ENCODE results near the gene ZCCHC14. TPM values are rescaled to one million over a fixed set of nuclear protein-coding genes. Genes with fewer than 3 reads are reported as not detected.

Gene ZCCHC14
- total and polyA plus RNA-seq, 2 of the 13 experiments (the other 11 are each of a cell fraction or from before 2014, with no cell fraction given): 12.4 to 12.5 TPM

GRCh38 chr16:87492721-87493607 lies at the start of gene ZCCHC14 (continued):
- TF ChIP-seq, protein P1, sequence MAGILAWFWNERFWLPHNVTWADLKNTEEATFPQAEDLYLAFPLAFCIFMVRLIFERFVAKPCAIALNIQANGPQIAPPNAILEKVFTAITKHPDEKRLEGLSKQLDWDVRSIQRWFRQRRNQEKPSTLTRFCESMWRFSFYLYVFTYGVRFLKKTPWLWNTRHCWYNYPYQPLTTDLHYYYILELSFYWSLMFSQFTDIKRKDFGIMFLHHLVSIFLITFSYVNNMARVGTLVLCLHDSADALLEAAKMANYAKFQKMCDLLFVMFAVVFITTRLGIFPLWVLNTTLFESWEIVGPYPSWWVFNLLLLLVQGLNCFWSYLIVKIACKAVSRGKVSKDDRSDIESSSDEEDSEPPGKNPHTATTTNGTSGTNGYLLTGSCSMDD (CRISPR knock-in tag; IDR thresholded peaks at IDR 0.05): no peak
- TF ChIP-seq, protein P2, sequence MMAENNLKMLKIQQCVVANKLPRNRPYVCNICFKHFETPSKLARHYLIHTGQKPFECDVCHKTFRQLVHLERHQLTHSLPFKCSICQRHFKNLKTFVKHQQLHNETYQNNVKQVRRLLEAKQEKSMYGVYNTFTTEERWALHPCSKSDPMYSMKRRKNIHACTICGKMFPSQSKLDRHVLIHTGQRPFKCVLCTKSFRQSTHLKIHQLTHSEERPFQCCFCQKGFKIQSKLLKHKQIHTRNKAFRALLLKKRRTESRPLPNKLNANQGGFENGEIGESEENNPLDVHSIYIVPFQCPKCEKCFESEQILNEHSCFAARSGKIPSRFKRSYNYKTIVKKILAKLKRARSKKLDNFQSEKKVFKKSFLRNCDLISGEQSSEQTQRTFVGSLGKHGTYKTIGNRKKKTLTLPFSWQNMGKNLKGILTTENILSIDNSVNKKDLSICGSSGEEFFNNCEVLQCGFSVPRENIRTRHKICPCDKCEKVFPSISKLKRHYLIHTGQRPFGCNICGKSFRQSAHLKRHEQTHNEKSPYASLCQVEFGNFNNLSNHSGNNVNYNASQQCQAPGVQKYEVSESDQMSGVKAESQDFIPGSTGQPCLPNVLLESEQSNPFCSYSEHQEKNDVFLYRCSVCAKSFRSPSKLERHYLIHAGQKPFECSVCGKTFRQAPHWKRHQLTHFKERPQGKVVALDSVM (CRISPR knock-in tag; IDR thresholded peaks at IDR 0.05): peak; percentile 56
- TF ChIP-seq ZNF496 (CRISPR knock-in tag; IDR thresholded peaks at IDR 0.05; ENCODE audit: insufficient replicate concordance) (no peak), ZNF383 (CRISPR knock-in tag; IDR thresholded peaks at IDR 0.05; ENCODE audit: borderline replicate concordance) (no peak), HNF1B (CRISPR knock-in tag; IDR thresholded peaks at IDR 0.05) (no peak), ZNF687 (CRISPR knock-in tag; IDR thresholded peaks at IDR 0.05) (peak; percentile 79), PCBP2 (optimal IDR thresholded peaks at IDR 0.05; ENCODE audit: low read depth, low read length, poor library complexity, severe bottlenecking) (no peak), HBP1 (CRISPR knock-in tag; IDR thresholded peaks at IDR 0.05; ENCODE audit: low read depth) (no peak; the same call in 1 of the 2 replicates), TBP (CRISPR knock-in tag; IDR thresholded peaks at IDR 0.05) (no peak), MTF1 (CRISPR knock-in tag; IDR thresholded peaks at IDR 0.05) (no peak), MLX (CRISPR knock-in tag; IDR thresholded peaks at IDR 0.05) (no peak), ZNF362 (CRISPR knock-in tag; IDR thresholded peaks at IDR 0.05; ENCODE audit: borderline replicate concordance) (no peak), PREB (CRISPR knock-in tag; IDR thresholded peaks at IDR 0.05) (no peak)

All from HepG2 (cell line).